Liver (tissue), 9 donors: Measurements from ENCODE around the gene CHD8. TPM values are rescaled to one million over a fixed set of nuclear protein-coding genes. Genes with fewer than 3 reads are reported as not detected.

Source experiments
- DNase-seq: peaks from one replicate; pipeline ENCODE4 v3.0.0-alpha.2; 2017; ENCODE audit warnings: low spot score
- H3K27ac ChIP-seq, 2 donors: one replicate each; pipeline ENCODE4 v1.7.0; 2013; ENCODE audit warnings: inconsistent platforms in 2 of 2, low read length in 2 of 2, control low read depth in 1 of 2, low read depth in 1 of 2, mild to moderate bottlenecking in 1 of 2
- H3K27me3 ChIP-seq, 4 donors: one replicate each; pipeline versions ENCODE4 v1.6.1 to v1.7.0; 2013; ENCODE audit warnings: low read length in 3 of 4, inconsistent platforms in 1 of 4, mild to moderate bottlenecking in 1 of 4, moderate library complexity in 1 of 4; ENCODE audit not compliant: control insufficient read depth in 4 of 4, insufficient read depth in 4 of 4
- H3K36me3 ChIP-seq, 4 donors: one replicate each; pipeline versions ENCODE4 v1.6.1 to v1.7.0; 2013; ENCODE audit warnings: low read length in 3 of 4, mild to moderate bottlenecking in 3 of 4, low read depth in 1 of 4, moderate library complexity in 1 of 4; ENCODE audit not compliant: control insufficient read depth in 4 of 4, insufficient read depth in 3 of 4
- H3K4me1 ChIP-seq, 4 donors: one replicate each; pipeline versions ENCODE4 v1.6.1 to v1.7.0; 2013; ENCODE audit warnings: low read length in 3 of 4, mild to moderate bottlenecking in 3 of 4, moderate library complexity in 1 of 4; ENCODE audit not compliant: control insufficient read depth in 4 of 4, insufficient read depth in 4 of 4
- H3K4me3 ChIP-seq, 3 donors: one replicate each; pipeline versions ENCODE4 v1.6.1 to v1.7.0; 2013; ENCODE audit warnings: low read length in 3 of 3, control low read depth in 1 of 3, low read depth in 1 of 3, mild to moderate bottlenecking in 1 of 3
- H3K9ac ChIP-seq, 2 donors: one replicate each; pipeline ENCODE4 v1.7.0; 2013; ENCODE audit warnings: low read length in 2 of 2, mild to moderate bottlenecking in 2 of 2, moderate library complexity in 2 of 2, control low read depth in 1 of 2, low read depth in 1 of 2
- H3K9me3 ChIP-seq, 4 donors: one replicate each; pipeline versions ENCODE4 v1.6.1 to v1.7.0; 2013; ENCODE audit warnings: low read length in 3 of 4; ENCODE audit not compliant: control insufficient read depth in 4 of 4
- ATF3 ChIP-seq: IDR thresholded peaks from 2 replicates; pipeline ENCODE4 v1.6.1; 2016; ENCODE audit warnings: antibody characterized with exemption
- CTCF ChIP-seq: fragments of 150-350 bp; IDR thresholded peaks from 2 replicates; pipeline ENCODE4 v1.5.1; 2017; ENCODE audit warnings: improper control_type of control experiment, low read depth, low read length; ENCODE audit not compliant: missing input control
- EGR1 ChIP-seq, 2 donors: IDR thresholded peaks; 2 replicates each; pipeline ENCODE4 v1.6.1; 2016 to 2018; ENCODE audit warnings: antibody characterized with exemption in 2 of 2, low read depth in 2 of 2
- FOXA1 ChIP-seq: IDR thresholded peaks from 2 replicates; pipeline ENCODE4 v1.6.1; 2016; ENCODE audit warnings: antibody characterized with exemption
- FOXA2 ChIP-seq: IDR thresholded peaks from 2 replicates; pipeline ENCODE4 v1.6.1; 2016; ENCODE audit warnings: antibody characterized with exemption
- GABPA ChIP-seq, 2 donors: IDR thresholded peaks in 1 of 2; conservative IDR thresholded peaks in 1 of 2; 2 replicates each; pipeline ENCODE4 v1.6.1; 2016; ENCODE audit warnings: antibody characterized with exemption in 2 of 2, mild to moderate bottlenecking in 1 of 2, moderate library complexity in 1 of 2
- HNF4A ChIP-seq, 2 donors: conservative IDR thresholded peaks; 2 replicates each; pipeline ENCODE4 v1.6.1; 2016; ENCODE audit warnings: antibody characterized with exemption in 2 of 2, mild to moderate bottlenecking in 2 of 2
- HNF4G ChIP-seq: IDR thresholded peaks from 2 replicates; pipeline ENCODE4 v1.6.1; 2016; ENCODE audit warnings: antibody characterized with exemption
- JUND ChIP-seq, 2 donors: IDR thresholded peaks; 2 replicates each; pipeline ENCODE4 v1.6.1; 2016; ENCODE audit warnings: antibody characterized with exemption in 2 of 2
- MAX ChIP-seq: IDR thresholded peaks from 2 replicates; pipeline ENCODE4 v1.6.1; 2016; ENCODE audit warnings: antibody characterized with exemption
- NR2F2 ChIP-seq: IDR thresholded peaks from 2 replicates; pipeline ENCODE4 v1.6.1; 2016; ENCODE audit warnings: antibody characterized with exemption
- RAD21 ChIP-seq, 2 donors: IDR thresholded peaks; 2 replicates each; pipeline ENCODE4 v1.6.1; 2016; ENCODE audit warnings: antibody characterized with exemption in 2 of 2, mild to moderate bottlenecking in 2 of 2
- REST ChIP-seq: IDR thresholded peaks from 2 replicates; pipeline ENCODE4 v1.6.1; 2016; ENCODE audit warnings: antibody characterized with exemption, mild to moderate bottlenecking
- RXRA ChIP-seq, 2 donors: IDR thresholded peaks; 2 replicates each; pipeline ENCODE4 v1.6.1; 2017 to 2018; ENCODE audit warnings: antibody characterized with exemption in 2 of 2, mild to moderate bottlenecking in 1 of 2
- SP1 ChIP-seq: IDR thresholded peaks from 2 replicates; pipeline ENCODE4 v1.6.1; 2018; ENCODE audit warnings: antibody characterized with exemption, mild to moderate bottlenecking
- YY1 ChIP-seq: IDR thresholded peaks from 2 replicates; pipeline ENCODE4 v1.6.1; 2016; ENCODE audit warnings: antibody characterized with exemption, mild to moderate bottlenecking
- ZBTB33 ChIP-seq: IDR thresholded peaks from 2 replicates; pipeline ENCODE4 v1.6.1; 2016; ENCODE audit warnings: antibody characterized with exemption
- WGBS: extraction: QIAGEN DNeasy Blood & Tissue Kit; methylation state at CpG from one replicate; pipeline ENCODE4 v1.1.7; 2013; 5-methylcytosine and 5-hydroxymethylcytosine counted together
- polyA plus RNA-seq, 2 donors: library from polyadenylated mRNA; stranded (reverse) in 1 of 2; unstranded in 1 of 2; fragments of 200-250 nt in 1 of 2; fragments of >200 nt in 1 of 2; fragmentation: Nextera tagmentation in 1 of 2; extraction: Ambion mirVana in 1 of 2; gene quantifications; one replicate each; pipeline versions ENCODE4 v1.2.1 to v1.2.3, GENCODE V29; 2013 to 2015
- total RNA-seq, 2 donors: library from RNA; depleted of rRNA; stranded (reverse); fragments of >200 nt; gene quantifications; one replicate each; pipeline ENCODE4 v1.2.3, GENCODE V29; 2014
- donor health status: healthy.
- donor health status: healthy.
- donor health status: healthy.
- donor health status: healthy.
- donor health status: healthy.

CHD8 gene
- total and polyA plus RNA-seq, 4 donors, result 9.6 to 29.5 (median 19.2) TPM

GRCh38 chr14:21367582-21368144 lies 88.3 kb downstream of the CHD8 start:
- WGBS, result 96% methylated on average over 6 of the region's 6 CpGs
- no peaks in the 10 kb centered on the region for H3K9me3 ChIP-seq
- TF ChIP-seq CTCF (no peak), YY1 (no peak), SP1 (no peak), FOXA1 (no peak), MAX (no peak), ATF3 (no peak), ZBTB33 (no peak), GABPA (IDR thresholded peaks at IDR 0.05 in 1 of 2, conservative IDR thresholded peaks at IDR 0.05 in 1 of 2) (no peak), HNF4G (no peak), RAD21 (IDR thresholded peaks at IDR 0.05) (no peak), RXRA (IDR thresholded peaks at IDR 0.05) (no peak), REST (no peak), HNF4A (conservative IDR thresholded peaks at IDR 0.05) (no peak), JUND (IDR thresholded peaks at IDR 0.05) (no peak), EGR1 (IDR thresholded peaks at IDR 0.05; ENCODE audit: low read depth in 2 of 2) (no peak), FOXA2 (no peak)

GRCh38 chr14:21356511-21356910 lies 99.4 kb downstream of the CHD8 start:
- Histone ChIP-seq H3K27me3 (no peaks in the 10 kb centered on the region), H3K27ac (no peak overlapping the region), H3K4me1 (no peaks in the 10 kb centered on the region), H3K9ac (no peak overlapping the region), H3K9me3 (no peaks in the 10 kb centered on the region), H3K36me3 (peaks cover 23 to 89% (median 76%) of the 10 kb centered on the region in 4 donors), H3K4me3 (no peak overlapping the region)
- 97% methylated on average over 4 of the region's 4 CpGs for WGBS
- TF ChIP-seq ATF3 (no peak), NR2F2 (no peak)
- no peak for DNase-seq

More at GRCh38 chr14:21367582-21368144, 88.3 kb downstream of the CHD8 start:
- peaks cover 23 to 78% (median 54%) of the 10 kb centered on the region in 4 donors for H3K36me3 ChIP-seq
- H3K27me3 ChIP-seq, result no peaks in the 10 kb centered on the region
- no peak overlapping the region for H3K4me3 ChIP-seq
- no peak for DNase-seq
- peaks cover 0 to 5% (median 0%) of the 10 kb centered on the region in 4 donors for H3K4me1 ChIP-seq
- no peak overlapping the region for H3K27ac ChIP-seq
- H3K9ac ChIP-seq, result no peak overlapping the region
